ENCODE measurements around the gene THUMPD2. TPM values are rescaled to one million over a fixed set of nuclear protein-coding genes. Genes with fewer than 3 reads are reported as not detected.

Gene THUMPD2
- total and polyA plus RNA-seq, 12 donors = 4.3 to 10.4 (median 5.7) TPM

GRCh38 chr2:39689272-39689841 lies 89.7 kb downstream of the THUMPD2 start:
- Histone ChIP-seq H3K27ac (no peak overlapping the region), H3K27me3 (no peaks in the 10 kb centered on the region), H3K4me1 (peaks cover 0 to 22% (median 0%) of the 10 kb centered on the region in 9 donors), H3K4me3 (no peak overlapping the region), H3K36me3 (no peaks in the 10 kb centered on the region), H3K9me3 (peaks cover 0 to 19% (median 5%) of the 10 kb centered on the region in 11 donors)
- intact Hi-C loops (cut with DNase I) = no loop called here
- DNase-seq (no peak), ATAC-seq (no peak)
- WGBS, 2 donors = 95 to 98% methylated on average over 1 of the region's 1 CpG
- no peak for TF ChIP-seq CTCF (IDR thresholded peaks at IDR 0.05)

GRCh38 chr2:39688181-39688580 lies 90.9 kb downstream of the THUMPD2 start:
- DNase-seq (no peak), ATAC-seq (no peak)
- intact Hi-C loops (cut with DNase I) = no loop called here
- no peaks in the 10 kb centered on the region for H3K27me3 ChIP-seq
- no peaks in the 10 kb centered on the region for H3K36me3 ChIP-seq
- no peak overlapping the region for H3K4me3 ChIP-seq
- H3K4me1 ChIP-seq = peaks cover 0 to 33% (median 3%) of the 10 kb centered on the region in 9 donors
- 38 to 46% methylated on average over 2 of the region's 2 CpGs for WGBS, 2 donors
- H3K9me3 ChIP-seq = peaks cover 0 to 19% (median 5%) of the 10 kb centered on the region in 11 donors
- no peak for TF ChIP-seq CTCF (IDR thresholded peaks at IDR 0.05)
- H3K27ac ChIP-seq = no peak overlapping the region

- H3K4me1 ChIP-seq = peaks cover 0 to 49% (median 15%) of the 10 kb centered on the region in 9 donors
- H3K27me3 ChIP-seq = no peaks in the 10 kb centered on the region
- H3K4me3 ChIP-seq = no peak overlapping the region
- whole genome bisulfite sequencing, 2 donors = 77 to 79% methylated on average over 6 of the region's 6 CpGs
- ATAC-seq (no peak), DNase-seq (no peak)
- no peak for TF ChIP-seq CTCF (IDR thresholded peaks at IDR 0.05)
- no peak overlapping the region for H3K27ac ChIP-seq
- intact Hi-C loops (cut with DNase I) = no loop called here
- peaks cover 0 to 15% (median 5%) of the 10 kb centered on the region in 11 donors for H3K9me3 ChIP-seq
- H3K36me3 ChIP-seq = no peaks in the 10 kb centered on the region
Observed at GRCh38 chr2:39686456-39686855, 92.6 kb downstream of the THUMPD2 start.

Other genes starting within 250 kb of the THUMPD2 start
- 1 to 10 TPM in 9 of 10 donors, under 1 TPM in 1; 0.97 to 4.8 (median 2.5) TPM for gene TMEM178A, start 113.3 kb downstream of the THUMPD2 start, total RNA-seq
- 1 to 10 TPM in 1 of 2 donors, under 1 TPM in 1; 0.58 to 6.2 TPM for gene TMEM178A, start 113.3 kb downstream of the THUMPD2 start, polyA plus RNA-seq